ENCODE data around the gene SELE.
A peak's percentile ranks its signal among the peaks of the same experiment; 100 is the strongest.

SELE gene

GRCh38 chr1:169696273-169697100, 37.4 kb downstream of the SELE start:
- Histone ChIP-seq H3F3A (ENCODE audit: low read depth) (peaks cover 64% of the 10 kb centered on the region), H3K27me3 (ENCODE audit: insufficient read depth, low read length, poor library complexity, severe bottlenecking) (no peaks in the 10 kb centered on the region), H3K79me2 (ENCODE audit: insufficient read depth, low read length) (peaks cover 15% of the 10 kb centered on the region), H3K36me3 (ENCODE audit: insufficient read depth, low read length) (peaks cover 14% of the 10 kb centered on the region; the same call in 1 of the 2 replicates), H3K9ac (ENCODE audit: low read depth, low read length, poor library complexity, severe bottlenecking) (peak overlapping the region; percentile 75), H3K9me2 (replicated peaks; ENCODE audit: low read depth, low read length) (no peaks in the 10 kb centered on the region), H3K4me1 (ENCODE audit: insufficient read depth, low read length, poor library complexity, severe bottlenecking) (peaks cover 93% of the 10 kb centered on the region), H2AFZ (ENCODE audit: low read length) (no peak overlapping the region), H3K4me3 (ENCODE audit: low read length, poor library complexity, severe bottlenecking) (peak overlapping the region; percentile 34), H3K4me2 (ENCODE audit: low read depth, low read length, poor library complexity, severe bottlenecking) (peak overlapping the region; percentile 91), H4K20me1 (ENCODE audit: insufficient read depth, low read length, poor library complexity, severe bottlenecking) (no peaks in the 10 kb centered on the region), H3K9me3 (ENCODE audit: insufficient read depth, low read depth, low read length) (no peaks in the 10 kb centered on the region)
- no peak for TF ChIP-seq CTCF (conservative IDR thresholded peaks at IDR 0.05; ENCODE audit: low read length)
- no peak for TF ChIP-seq EZH2phosphoT487 (IDR thresholded peaks at IDR 0.05; ENCODE audit: borderline replicate concordance)

- Histone ChIP-seq H3K9ac (ENCODE audit: low read depth, low read length, poor library complexity, severe bottlenecking) (peak overlapping the region; percentile 75), H3K27me3 (ENCODE audit: insufficient read depth, low read length, poor library complexity, severe bottlenecking) (no peaks in the 10 kb centered on the region), H3K4me2 (ENCODE audit: low read depth, low read length, poor library complexity, severe bottlenecking) (peak overlapping the region; percentile 91), H3K4me1 (ENCODE audit: insufficient read depth, low read length, poor library complexity, severe bottlenecking) (peaks cover 94% of the 10 kb centered on the region), H3K4me3 (ENCODE audit: low read length, poor library complexity, severe bottlenecking) (peak overlapping the region; percentile 49), H3F3A (ENCODE audit: low read depth) (peaks cover 51% of the 10 kb centered on the region), H2AFZ (ENCODE audit: low read length) (no peak overlapping the region), H3K9me2 (replicated peaks; ENCODE audit: low read depth, low read length) (no peaks in the 10 kb centered on the region), H3K36me3 (ENCODE audit: insufficient read depth, low read length) (peaks cover 20% of the 10 kb centered on the region; the same call in 1 of the 2 replicates), H3K79me2 (ENCODE audit: insufficient read depth, low read length) (peaks cover 10% of the 10 kb centered on the region), H4K20me1 (ENCODE audit: insufficient read depth, low read length, poor library complexity, severe bottlenecking) (no peaks in the 10 kb centered on the region), H3K9me3 (ENCODE audit: insufficient read depth, low read depth, low read length) (no peaks in the 10 kb centered on the region)
- TF ChIP-seq EZH2phosphoT487 (IDR thresholded peaks at IDR 0.05; ENCODE audit: borderline replicate concordance): no peak
- peak; percentile 54 for TF ChIP-seq CTCF (conservative IDR thresholded peaks at IDR 0.05; ENCODE audit: low read length)
These were observed 39.4 kb downstream of the SELE start for GRCh38 chr1:169694304-169695075.

- Histone ChIP-seq H3K9ac (ENCODE audit: low read depth, low read length, poor library complexity, severe bottlenecking) (peak overlapping the region; percentile 75), H2AFZ (ENCODE audit: low read length) (no peak overlapping the region), H3K4me1 (ENCODE audit: insufficient read depth, low read length, poor library complexity, severe bottlenecking) (peaks cover 86% of the 10 kb centered on the region)
These were observed 41.0 kb downstream of the SELE start for GRCh38 chr1:169692756-169693460.

More at GRCh38 chr1:169692756-169693460, 41.0 kb downstream of the SELE start:
- no peak for TF ChIP-seq CTCF (conservative IDR thresholded peaks at IDR 0.05; ENCODE audit: low read length)
- TF ChIP-seq EZH2phosphoT487 (IDR thresholded peaks at IDR 0.05; ENCODE audit: borderline replicate concordance): no peak
- Histone ChIP-seq H3K9me3 (ENCODE audit: insufficient read depth, low read depth, low read length) (no peaks in the 10 kb centered on the region), H3K27me3 (ENCODE audit: insufficient read depth, low read length, poor library complexity, severe bottlenecking) (no peaks in the 10 kb centered on the region), H4K20me1 (ENCODE audit: insufficient read depth, low read length, poor library complexity, severe bottlenecking) (no peaks in the 10 kb centered on the region), H3K9me2 (replicated peaks; ENCODE audit: low read depth, low read length) (no peaks in the 10 kb centered on the region), H3F3A (ENCODE audit: low read depth) (peaks cover 42% of the 10 kb centered on the region), H3K4me2 (ENCODE audit: low read depth, low read length, poor library complexity, severe bottlenecking) (peak overlapping the region; percentile 91), H3K79me2 (ENCODE audit: insufficient read depth, low read length) (peaks cover 4% of the 10 kb centered on the region), H3K4me3 (ENCODE audit: low read length, poor library complexity, severe bottlenecking) (peak overlapping the region; percentile 49), H3K36me3 (ENCODE audit: insufficient read depth, low read length) (peaks cover 20% of the 10 kb centered on the region; the same call in 1 of the 2 replicates)
